Measurements from ENCODE around the gene SH3TC1. TPM values are rescaled to one million over a fixed set of nuclear protein-coding genes. Genes with fewer than 3 reads are reported as not detected.

The SH3TC1 gene
- total RNA-seq, 1 donor from 2014 or later: 1.2 TPM

DNA sequence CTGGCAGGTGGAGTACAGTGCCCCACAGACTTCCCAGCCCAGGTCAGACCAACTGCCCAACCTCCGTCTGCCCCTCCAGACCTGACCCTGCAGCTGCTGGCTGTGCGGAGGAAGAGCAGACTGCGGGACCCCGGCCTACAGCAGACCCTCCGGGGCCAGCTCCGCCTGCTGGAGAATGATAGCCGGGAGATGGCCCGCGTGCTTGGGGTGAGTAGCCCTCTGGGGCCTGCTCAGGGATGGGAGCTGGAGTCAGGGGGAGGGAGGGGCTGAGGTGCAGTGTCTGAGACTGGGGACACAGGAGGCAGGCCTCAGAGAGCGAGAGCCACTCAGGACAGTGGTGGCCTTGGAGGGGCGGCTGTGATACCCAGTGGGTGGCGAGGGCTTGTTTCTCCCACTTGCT lies 13.5 kb downstream of the SH3TC1 start:
- Mint-ChIP-seq H3K27me3 (ENCODE audit: low read depth) (peaks cover 3% of the 10 kb centered on the region), H3K9me3 (ENCODE audit: low read depth) (no peaks in the 10 kb centered on the region), H3K36me3 (ENCODE audit: low read depth) (no peaks in the 10 kb centered on the region), H3K4me1 (ENCODE audit: low read depth) (peaks cover 8% of the 10 kb centered on the region), H3K4me3 (ENCODE audit: unreplicated experiment) (no peak overlapping the region), H3K27ac (ENCODE audit: unreplicated experiment) (no peak overlapping the region)
- no peak for DNase-seq (ENCODE audit: low spot score)
- TF ChIP-seq, protein P1, sequence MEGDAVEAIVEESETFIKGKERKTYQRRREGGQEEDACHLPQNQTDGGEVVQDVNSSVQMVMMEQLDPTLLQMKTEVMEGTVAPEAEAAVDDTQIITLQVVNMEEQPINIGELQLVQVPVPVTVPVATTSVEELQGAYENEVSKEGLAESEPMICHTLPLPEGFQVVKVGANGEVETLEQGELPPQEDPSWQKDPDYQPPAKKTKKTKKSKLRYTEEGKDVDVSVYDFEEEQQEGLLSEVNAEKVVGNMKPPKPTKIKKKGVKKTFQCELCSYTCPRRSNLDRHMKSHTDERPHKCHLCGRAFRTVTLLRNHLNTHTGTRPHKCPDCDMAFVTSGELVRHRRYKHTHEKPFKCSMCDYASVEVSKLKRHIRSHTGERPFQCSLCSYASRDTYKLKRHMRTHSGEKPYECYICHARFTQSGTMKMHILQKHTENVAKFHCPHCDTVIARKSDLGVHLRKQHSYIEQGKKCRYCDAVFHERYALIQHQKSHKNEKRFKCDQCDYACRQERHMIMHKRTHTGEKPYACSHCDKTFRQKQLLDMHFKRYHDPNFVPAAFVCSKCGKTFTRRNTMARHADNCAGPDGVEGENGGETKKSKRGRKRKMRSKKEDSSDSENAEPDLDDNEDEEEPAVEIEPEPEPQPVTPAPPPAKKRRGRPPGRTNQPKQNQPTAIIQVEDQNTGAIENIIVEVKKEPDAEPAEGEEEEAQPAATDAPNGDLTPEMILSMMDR (IDR thresholded peaks at IDR 0.05): no peak

DNA sequence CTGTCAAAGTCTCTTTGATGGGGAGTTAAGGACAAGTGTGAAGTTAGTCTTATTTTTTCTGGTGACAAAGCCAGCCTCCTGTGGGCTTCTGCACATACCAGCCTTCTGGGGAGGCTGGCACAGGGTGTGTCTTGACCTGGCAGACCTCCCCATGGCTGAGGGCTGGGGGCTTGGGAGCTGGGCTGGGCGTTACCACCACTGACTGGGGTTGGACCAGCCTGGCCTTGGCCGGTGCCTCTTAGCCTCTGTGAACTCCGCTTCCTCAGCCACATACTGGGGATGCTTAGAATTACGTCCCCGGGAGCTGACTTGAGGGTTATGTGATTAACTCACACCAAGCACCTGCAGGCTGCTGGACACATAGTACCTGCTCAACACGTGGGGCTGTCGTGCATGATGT lies 14.0 kb downstream of the SH3TC1 start:
- Mint-ChIP-seq H3K9me3 (ENCODE audit: low read depth) (no peaks in the 10 kb centered on the region), H3K4me3 (ENCODE audit: unreplicated experiment) (no peak overlapping the region), H3K27me3 (ENCODE audit: low read depth) (peaks cover 3% of the 10 kb centered on the region), H3K27ac (ENCODE audit: unreplicated experiment) (no peak overlapping the region), H3K4me1 (ENCODE audit: low read depth) (peaks cover 8% of the 10 kb centered on the region), H3K36me3 (ENCODE audit: low read depth) (no peaks in the 10 kb centered on the region)
- TF ChIP-seq, protein P1 (IDR thresholded peaks at IDR 0.05): no peak
- DNase-seq (ENCODE audit: low spot score): no peak

- Mint-ChIP-seq H3K27me3 (ENCODE audit: low read depth) (peaks cover 1% of the 10 kb centered on the region), H3K9me3 (ENCODE audit: low read depth) (no peaks in the 10 kb centered on the region), H3K27ac (ENCODE audit: unreplicated experiment) (no peak overlapping the region), H3K36me3 (ENCODE audit: low read depth) (no peaks in the 10 kb centered on the region), H3K4me1 (ENCODE audit: low read depth) (peaks cover 8% of the 10 kb centered on the region), H3K4me3 (ENCODE audit: unreplicated experiment) (no peak overlapping the region)
- TF ChIP-seq, protein P1 (IDR thresholded peaks at IDR 0.05): no peak
- DNase-seq (ENCODE audit: low spot score): no peak
Measured at GRCh38 chr4:8214136-8214535, 15.0 kb downstream of the SH3TC1 start.

GRCh38 chr4:8215001-8215427 lies 15.9 kb downstream of the SH3TC1 start:
- Mint-ChIP-seq H3K4me3 (ENCODE audit: unreplicated experiment) (no peak overlapping the region), H3K36me3 (ENCODE audit: low read depth) (no peaks in the 10 kb centered on the region), H3K4me1 (ENCODE audit: low read depth) (peaks cover 8% of the 10 kb centered on the region), H3K27ac (ENCODE audit: unreplicated experiment) (no peak overlapping the region), H3K9me3 (ENCODE audit: low read depth) (no peaks in the 10 kb centered on the region), H3K27me3 (ENCODE audit: low read depth) (no peaks in the 10 kb centered on the region)
- no peak for DNase-seq (ENCODE audit: low spot score)
- TF ChIP-seq, protein P1 (IDR thresholded peaks at IDR 0.05): no peak

- TF ChIP-seq, protein P1 (IDR thresholded peaks at IDR 0.05): no peak
- Mint-ChIP-seq H3K27me3 (ENCODE audit: low read depth) (no peaks in the 10 kb centered on the region), H3K27ac (ENCODE audit: unreplicated experiment) (no peak overlapping the region), H3K4me3 (ENCODE audit: unreplicated experiment) (no peak overlapping the region), H3K9me3 (ENCODE audit: low read depth) (no peaks in the 10 kb centered on the region), H3K36me3 (ENCODE audit: low read depth) (no peaks in the 10 kb centered on the region), H3K4me1 (ENCODE audit: low read depth) (peaks cover 8% of the 10 kb centered on the region)
- DNase-seq (ENCODE audit: low spot score): no peak
Measured at GRCh38 chr4:8215641-8216442, 16.8 kb downstream of the SH3TC1 start.

Measured in chondrocyte (in vitro differentiated cells).